ENCODE measurements around the gene PURA. TPM values are rescaled to one million over a fixed set of nuclear protein-coding genes. Genes with fewer than 3 reads are reported as not detected.

Gene PURA
- total and polyA plus RNA-seq, 2 of the 13 experiments (the other 11 are each of a cell fraction or from before 2014, with no cell fraction given) = 2.0 to 5.0 TPM

DNA sequence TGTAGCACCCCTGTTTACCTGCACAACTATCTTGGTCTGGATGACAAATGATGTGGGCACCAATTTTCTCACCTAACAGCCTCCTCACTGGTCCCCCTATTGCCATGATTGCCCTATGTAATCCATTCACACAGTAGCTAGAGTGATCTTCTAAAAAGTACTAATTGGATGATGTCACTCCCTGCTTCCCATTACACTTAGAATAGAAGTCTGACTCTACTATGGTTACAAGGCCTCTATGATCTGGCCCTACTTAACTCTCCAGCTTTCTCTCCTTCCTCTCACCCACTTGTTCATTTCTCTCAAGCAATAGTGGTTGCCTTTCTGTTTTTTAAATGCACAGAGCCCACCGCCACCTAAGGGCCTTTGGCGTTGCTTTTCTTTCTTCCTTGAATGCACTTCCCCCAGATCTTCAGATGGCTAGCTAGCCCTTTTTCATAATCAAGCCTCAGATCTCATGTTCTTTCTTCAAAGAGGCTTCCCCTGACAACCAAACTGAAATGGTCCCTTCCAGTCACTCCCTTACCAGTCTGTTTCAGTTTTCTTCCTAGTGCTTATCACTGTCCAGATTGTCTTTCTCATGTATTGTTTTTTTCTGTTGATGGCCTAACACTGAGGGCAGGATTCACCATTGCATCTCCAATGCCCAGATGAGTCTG, 20.5 kb downstream of the PURA start:
- BruUV-seq (replicated peaks) = no TSS peak
- Histone ChIP-seq H3K27me3 (ENCODE audit: control insufficient read depth in 1 of 2, insufficient read depth in 2 of 2, low read length in 2 of 2) (no peaks in the 10 kb centered on the region; a peak in 1 of 5 replicates), H3K36me3 (replicated peaks in 1 of 2; ENCODE audit: control insufficient read depth in 1 of 2, insufficient read depth in 2 of 2, low read length in 2 of 2) (no peaks in the 10 kb centered on the region), H3K4me3 (replicated peaks in 1 of 3; ENCODE audit: insufficient read depth in 1 of 3, low read depth in 2 of 3, low read length in 3 of 3) (no peak overlapping the region), H3K27ac (ENCODE audit: extremely low read length, insufficient read depth, low read length) (no peak overlapping the region), H4K20me1 (ENCODE audit: insufficient read depth, low read length) (peaks cover 5% of the 10 kb centered on the region; the same call in 1 of the 2 replicates), H3K79me2 (ENCODE audit: insufficient read depth, low read length) (peaks cover 2% of the 10 kb centered on the region), H2AFZ (ENCODE audit: low read length) (no peak overlapping the region), H3K4me1 (ENCODE audit: insufficient read depth, low read length) (no peaks in the 10 kb centered on the region), H3K9me3 (ENCODE audit: low read length) (no peaks in the 10 kb centered on the region), H3K9ac (ENCODE audit: insufficient read depth, low read depth, low read length) (no peak overlapping the region), H3K4me2 (ENCODE audit: low read depth, low read length) (no peak overlapping the region)
- in situ Hi-C loops (cut with HindIII; ENCODE audit: extremely low pct_ligation_motif_present, low pct_unique_long_range_greater_than_20kb) (no loop called here), intact Hi-C loops (cut with micrococcal nuclease; ENCODE audit: unreplicated experiment) (no loop called here)
- 90% methylated on average over 2 of the region's 2 CpGs for WGBS (ENCODE audit: low lambda C conversion rate)
- TF ChIP-seq KAT2B (IDR thresholded peaks at IDR 0.05; ENCODE audit: borderline replicate concordance, low read depth, low read length) (no peak), ATF7 (IDR thresholded peaks at IDR 0.05) (peak; percentile 51), ATF7 (CRISPR knock-in tag; IDR thresholded peaks at IDR 0.05) (no peak), NONO (IDR thresholded peaks at IDR 0.05) (no peak), NONO (CRISPR knock-in tag; conservative IDR thresholded peaks at IDR 0.05) (no peak), TCF7 (IDR thresholded peaks at IDR 0.05; ENCODE audit: low read depth) (no peak), GATAD2A (CRISPR knock-in tag; IDR thresholded peaks at IDR 0.05) (no peak)
- POLR2A ChIA-PET = interaction anchor here (0.6 kb wide), 1 partner anchor 381 kb away, joined by 5 read pairs; no protein-coding TSS in a partner anchor
- CTCF ChIA-PET (ENCODE audit: low intra/inter-chr PET ratio, low total read pairs) = no interaction called here
- ATAC-seq (no peak), FAIRE-seq (no peak), DNase-seq (ENCODE audit: low spot score) (no peak)

DNA sequence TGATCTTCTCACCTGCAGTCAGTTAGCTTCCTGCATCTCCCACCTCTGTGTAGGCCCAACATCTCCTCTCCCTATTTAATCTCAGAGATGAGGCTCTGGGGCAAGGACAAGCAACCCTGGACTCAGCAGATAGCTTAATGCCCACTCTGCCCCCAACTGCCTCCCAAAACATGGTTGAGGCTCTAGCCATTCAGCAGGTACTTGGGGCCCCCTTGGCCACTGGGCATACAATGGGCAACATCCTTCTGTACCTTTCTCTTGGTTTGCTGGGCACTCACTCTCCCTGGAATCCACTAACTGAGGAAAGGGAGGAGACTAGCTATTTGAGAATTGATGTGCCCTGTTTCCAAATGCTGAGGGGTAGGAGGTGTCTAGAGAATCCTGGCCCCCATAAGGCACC, 21.2 kb downstream of the PURA start:
- BruUV-seq (replicated peaks) = no TSS peak
- DNase-seq (ENCODE audit: low spot score) (no peak), FAIRE-seq (no peak), ATAC-seq (no peak)
- H3K27me3 ChIP-seq (ENCODE audit: control insufficient read depth in 1 of 2, insufficient read depth in 2 of 2, low read length in 2 of 2) = no peaks in the 10 kb centered on the region; a peak in 1 of 5 replicates
- ChIA-PET CTCF (ENCODE audit: low intra/inter-chr PET ratio, low total read pairs) (no interaction called here), POLR2A (no interaction called here)
- peaks cover 5% of the 10 kb centered on the region; the same call in 1 of the 2 replicates for H4K20me1 ChIP-seq (ENCODE audit: insufficient read depth, low read length)
- no peak overlapping the region for H3K4me3 ChIP-seq (replicated peaks in 1 of 3; ENCODE audit: insufficient read depth in 1 of 3, low read depth in 2 of 3, low read length in 3 of 3)
- no peaks in the 10 kb centered on the region for H3K9me3 ChIP-seq (ENCODE audit: low read length)
- H3K9ac ChIP-seq (ENCODE audit: insufficient read depth, low read depth, low read length) = no peak overlapping the region
- H3K4me2 ChIP-seq (ENCODE audit: low read depth, low read length) = no peak overlapping the region
- no peaks in the 10 kb centered on the region for H3K36me3 ChIP-seq (replicated peaks in 1 of 2; ENCODE audit: control insufficient read depth in 1 of 2, insufficient read depth in 2 of 2, low read length in 2 of 2)
- intact Hi-C loops (cut with micrococcal nuclease; ENCODE audit: unreplicated experiment) = no loop called here
- H3K27ac ChIP-seq (ENCODE audit: extremely low read length, insufficient read depth, low read length) = no peak overlapping the region
- H2AFZ ChIP-seq (ENCODE audit: low read length) = no peak overlapping the region
- in situ Hi-C loops (cut with HindIII; ENCODE audit: extremely low pct_ligation_motif_present, low pct_unique_long_range_greater_than_20kb) = no loop called here
- H3K79me2 ChIP-seq (ENCODE audit: insufficient read depth, low read length) = peaks cover 2% of the 10 kb centered on the region
- H3K4me1 ChIP-seq (ENCODE audit: insufficient read depth, low read length) = peaks cover under 1% of the 10 kb centered on the region; the same call in 1 of the 2 replicates
- TF ChIP-seq ZNF441 (CRISPR knock-in tag; IDR thresholded peaks at IDR 0.05; ENCODE audit: borderline replicate concordance) = no peak
- TF ChIP-seq, protein P1, sequence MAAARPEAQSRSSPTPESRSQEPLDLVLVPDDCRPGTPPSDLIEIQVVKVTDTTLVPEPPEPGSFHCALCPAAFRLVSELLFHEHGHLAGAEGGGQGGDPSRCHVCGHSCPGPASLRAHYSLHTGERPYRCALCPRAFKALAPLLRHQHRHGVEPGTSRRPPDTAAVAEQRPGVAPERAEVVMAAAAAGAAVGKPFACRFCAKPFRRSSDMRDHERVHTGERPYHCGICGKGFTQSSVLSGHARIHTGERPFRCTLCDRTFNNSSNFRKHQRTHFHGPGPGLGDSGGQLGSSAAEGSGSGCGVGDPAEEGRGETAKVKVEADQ (CRISPR knock-in tag; IDR thresholded peaks at IDR 0.05; ENCODE audit: borderline replicate concordance) = no peak
- TF ChIP-seq ZNF556 (CRISPR knock-in tag; IDR thresholded peaks at IDR 0.05; ENCODE audit: borderline replicate concordance) = no peak
- TF ChIP-seq, protein P2, sequence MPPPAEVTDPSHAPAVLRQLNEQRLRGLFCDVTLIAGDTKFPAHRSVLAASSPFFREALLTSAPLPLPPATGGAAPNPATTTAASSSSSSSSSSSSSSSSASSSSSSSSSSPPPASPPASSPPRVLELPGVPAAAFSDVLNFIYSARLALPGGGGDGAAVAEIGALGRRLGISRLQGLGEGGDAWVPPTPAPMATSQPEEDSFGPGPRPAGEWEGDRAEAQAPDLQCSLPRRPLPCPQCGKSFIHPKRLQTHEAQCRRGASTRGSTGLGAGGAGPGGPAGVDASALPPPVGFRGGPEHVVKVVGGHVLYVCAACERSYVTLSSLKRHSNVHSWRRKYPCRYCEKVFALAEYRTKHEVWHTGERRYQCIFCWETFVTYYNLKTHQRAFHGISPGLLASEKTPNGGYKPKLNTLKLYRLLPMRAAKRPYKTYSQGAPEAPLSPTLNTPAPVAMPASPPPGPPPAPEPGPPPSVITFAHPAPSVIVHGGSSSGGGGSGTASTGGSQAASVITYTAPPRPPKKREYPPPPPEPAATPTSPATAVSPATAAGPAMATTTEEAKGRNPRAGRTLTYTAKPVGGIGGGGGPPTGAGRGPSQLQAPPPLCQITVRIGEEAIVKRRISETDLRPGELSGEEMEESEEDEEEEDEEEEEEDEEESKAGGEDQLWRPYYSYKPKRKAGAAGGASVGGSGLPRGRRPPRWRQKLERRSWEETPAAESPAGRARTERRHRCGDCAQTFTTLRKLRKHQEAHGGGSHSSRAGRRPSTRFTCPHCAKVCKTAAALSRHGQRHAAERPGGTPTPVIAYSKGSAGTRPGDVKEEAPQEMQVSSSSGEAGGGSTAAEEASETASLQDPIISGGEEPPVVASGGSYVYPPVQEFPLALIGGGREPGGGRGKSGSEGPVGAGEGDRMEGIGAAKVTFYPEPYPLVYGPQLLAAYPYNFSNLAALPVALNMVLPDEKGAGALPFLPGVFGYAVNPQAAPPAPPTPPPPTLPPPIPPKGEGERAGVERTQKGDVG (CRISPR knock-in tag; IDR thresholded peaks at IDR 0.05; ENCODE audit: borderline replicate concordance) = no peak
- TF ChIP-seq PAF1 (CRISPR knock-in tag; IDR thresholded peaks at IDR 0.05) = no peak
- TF ChIP-seq, protein P3, sequence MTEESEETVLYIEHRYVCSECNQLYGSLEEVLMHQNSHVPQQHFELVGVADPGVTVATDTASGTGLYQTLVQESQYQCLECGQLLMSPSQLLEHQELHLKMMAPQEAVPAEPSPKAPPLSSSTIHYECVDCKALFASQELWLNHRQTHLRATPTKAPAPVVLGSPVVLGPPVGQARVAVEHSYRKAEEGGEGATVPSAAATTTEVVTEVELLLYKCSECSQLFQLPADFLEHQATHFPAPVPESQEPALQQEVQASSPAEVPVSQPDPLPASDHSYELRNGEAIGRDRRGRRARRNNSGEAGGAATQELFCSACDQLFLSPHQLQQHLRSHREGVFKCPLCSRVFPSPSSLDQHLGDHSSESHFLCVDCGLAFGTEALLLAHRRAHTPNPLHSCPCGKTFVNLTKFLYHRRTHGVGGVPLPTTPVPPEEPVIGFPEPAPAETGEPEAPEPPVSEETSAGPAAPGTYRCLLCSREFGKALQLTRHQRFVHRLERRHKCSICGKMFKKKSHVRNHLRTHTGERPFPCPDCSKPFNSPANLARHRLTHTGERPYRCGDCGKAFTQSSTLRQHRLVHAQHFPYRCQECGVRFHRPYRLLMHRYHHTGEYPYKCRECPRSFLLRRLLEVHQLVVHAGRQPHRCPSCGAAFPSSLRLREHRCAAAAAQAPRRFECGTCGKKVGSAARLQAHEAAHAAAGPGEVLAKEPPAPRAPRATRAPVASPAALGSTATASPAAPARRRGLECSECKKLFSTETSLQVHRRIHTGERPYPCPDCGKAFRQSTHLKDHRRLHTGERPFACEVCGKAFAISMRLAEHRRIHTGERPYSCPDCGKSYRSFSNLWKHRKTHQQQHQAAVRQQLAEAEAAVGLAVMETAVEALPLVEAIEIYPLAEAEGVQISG (CRISPR knock-in tag; IDR thresholded peaks at IDR 0.05) = no peak
